NT2/D1 (cell line): ENCODE measurements around the gene RPRD1B.
"Not testable (repeated sequence)": the region's sequence is repeated elsewhere in the genome, so short reads cannot be mapped to it uniquely, and the experiment has no call there.

Experiments used
- SUZ12 ChIP-seq: IDR thresholded peaks from 2 replicates; pipeline ENCODE4 v1.6.1; 2011; ENCODE audit not compliant: insufficient read length, insufficient read depth; ENCODE audit errors: extremely low read depth
- YY1 ChIP-seq: IDR thresholded peaks from 2 replicates; pipeline ENCODE4 v1.6.1; 2011; ENCODE audit not compliant: insufficient read length, insufficient read depth
- ZNF274 ChIP-seq: IDR thresholded peaks from 2 replicates; pipeline ENCODE4 v1.6.1; 2011; ENCODE audit warnings: mild to moderate bottlenecking, low read depth, low read length

GRCh38 chr20:38107916-38108315 is 74.4 kb downstream of the RPRD1B start:
- not testable (repeated sequence) for TF ChIP-seq SUZ12, ZNF274, YY1
